Right atrium auricular region (tissue), 2 donors: ENCODE measurements around the gene PRDM11. TPM values are rescaled to one million over a fixed set of nuclear protein-coding genes. Genes with fewer than 3 reads are reported as not detected.
"Not testable (repeated sequence)": the region's sequence is repeated elsewhere in the genome, so short reads cannot be mapped to it uniquely, and the experiment has no call there.

Experiments
- DNase-seq: peaks from one replicate; pipeline ENCODE4 v3.0.0-alpha.2; 2019; ENCODE audit warnings: low spot score
- H3K27ac ChIP-seq, 2 donors: fragments of 200-600 bp; sonication (generic); 1 replicate in 1 of 2; 2 replicates in 1 of 2; pipeline ENCODE4 v1.5.1; 2016 to 2019
- H3K27me3 ChIP-seq, 2 donors: fragments of 200-600 bp; sonication (generic); one replicate each; pipeline versions ENCODE4 v1.5.1 to v1.6.0; 2017 to 2019
- H3K36me3 ChIP-seq: fragments of 200-600 bp; sonication (generic); one replicate; pipeline ENCODE4 v1.5.1; 2016
- H3K4me1 ChIP-seq, 2 donors: fragments of 200-600 bp; sonication (generic); one replicate each; pipeline versions ENCODE4 v1.5.1 to v1.6.0; 2017 to 2019
- H3K4me3 ChIP-seq, 2 donors: fragments of 200-600 bp; sonication (generic); 1 replicate in 1 of 2; 2 replicates in 1 of 2; pipeline ENCODE4 v1.5.1; 2017 to 2019; ENCODE audit warnings: mild to moderate bottlenecking in 1 of 2, moderate library complexity in 1 of 2
- H3K9me3 ChIP-seq, 2 donors: fragments of 200-600 bp; sonication (generic); one replicate each; pipeline ENCODE4 v1.5.1; 2019
- total RNA-seq, 2 donors: library from RNA; depleted of rRNA; stranded (reverse); fragments of >200 nt; gene quantifications; one replicate each; pipeline ENCODE4 v1.1.0, GENCODE V29; 2016
- TF ChIP-seq, protein P1 (sequence below), 2 donors: fragments of 200-600 bp; sonication (generic); IDR thresholded peaks; one replicate each; pipeline ENCODE4 v1.5.1; 2019; ENCODE audit warnings: antibody characterized with exemption in 2 of 2

Gene PRDM11
- total RNA-seq, 2 donors from 2014 or later, result 13.5 to 27.6 TPM

DNA sequence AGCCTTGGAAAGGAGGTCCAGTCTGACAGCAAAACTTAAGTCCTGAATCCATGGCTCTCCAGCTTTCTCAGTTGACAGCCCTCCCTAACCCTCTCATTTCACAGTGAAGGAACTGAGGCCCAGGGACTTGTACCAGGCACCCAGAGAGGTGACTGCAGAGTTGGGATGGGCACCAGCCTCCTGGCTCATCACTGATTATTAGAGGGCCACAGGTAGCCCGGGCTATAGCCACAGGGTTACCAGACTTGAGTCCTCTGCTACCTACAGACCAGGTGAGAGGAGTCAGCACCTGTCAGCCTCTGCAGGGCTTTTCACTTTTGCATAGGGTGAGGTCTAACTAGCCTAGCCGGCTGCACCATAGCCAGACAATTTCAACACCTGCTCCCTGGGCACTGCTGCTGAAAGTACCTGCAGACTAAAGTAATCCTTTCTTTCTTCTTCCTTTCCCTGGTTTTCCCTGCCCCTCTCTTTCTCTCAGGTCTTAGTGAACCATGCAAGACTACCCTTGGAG, 102.1 kb downstream of the PRDM11 start:
- no peaks in the 10 kb centered on the region for H3K36me3 ChIP-seq
- H3K27me3 ChIP-seq, result no peaks in the 10 kb centered on the region
- no peak for DNase-seq

DNA sequence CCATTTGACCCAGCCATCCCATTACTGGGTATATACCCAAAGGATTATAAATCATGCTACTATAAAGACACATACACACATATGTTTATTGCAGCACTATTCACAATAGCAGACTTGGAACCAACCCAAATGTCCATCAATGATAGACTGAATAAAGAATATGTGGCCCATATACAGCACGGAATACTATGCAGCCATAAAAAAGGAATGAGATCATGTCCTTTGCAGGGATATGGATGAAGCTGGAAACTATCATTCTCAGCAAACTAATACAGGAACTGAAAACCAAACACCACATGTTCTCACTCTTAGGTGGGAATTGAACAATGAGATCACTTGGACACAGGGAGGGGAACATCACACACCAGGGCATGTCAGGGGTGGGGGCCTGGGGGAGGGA, 102.9 kb downstream of the PRDM11 start:
- not testable (repeated sequence) for H3K27ac ChIP-seq, H3K9me3 ChIP-seq, DNase-seq, H3K4me3 ChIP-seq, H3K36me3 ChIP-seq, H3K27me3 ChIP-seq
- peaks cover 0 to 11% of the 10 kb centered on the region in 2 donors for H3K4me1 ChIP-seq

More for the DNA sequence above, 102.1 kb downstream of the PRDM11 start:
- H3K9me3 ChIP-seq, result no peaks in the 10 kb centered on the region
- TF ChIP-seq, protein P1, sequence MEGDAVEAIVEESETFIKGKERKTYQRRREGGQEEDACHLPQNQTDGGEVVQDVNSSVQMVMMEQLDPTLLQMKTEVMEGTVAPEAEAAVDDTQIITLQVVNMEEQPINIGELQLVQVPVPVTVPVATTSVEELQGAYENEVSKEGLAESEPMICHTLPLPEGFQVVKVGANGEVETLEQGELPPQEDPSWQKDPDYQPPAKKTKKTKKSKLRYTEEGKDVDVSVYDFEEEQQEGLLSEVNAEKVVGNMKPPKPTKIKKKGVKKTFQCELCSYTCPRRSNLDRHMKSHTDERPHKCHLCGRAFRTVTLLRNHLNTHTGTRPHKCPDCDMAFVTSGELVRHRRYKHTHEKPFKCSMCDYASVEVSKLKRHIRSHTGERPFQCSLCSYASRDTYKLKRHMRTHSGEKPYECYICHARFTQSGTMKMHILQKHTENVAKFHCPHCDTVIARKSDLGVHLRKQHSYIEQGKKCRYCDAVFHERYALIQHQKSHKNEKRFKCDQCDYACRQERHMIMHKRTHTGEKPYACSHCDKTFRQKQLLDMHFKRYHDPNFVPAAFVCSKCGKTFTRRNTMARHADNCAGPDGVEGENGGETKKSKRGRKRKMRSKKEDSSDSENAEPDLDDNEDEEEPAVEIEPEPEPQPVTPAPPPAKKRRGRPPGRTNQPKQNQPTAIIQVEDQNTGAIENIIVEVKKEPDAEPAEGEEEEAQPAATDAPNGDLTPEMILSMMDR (IDR thresholded peaks at IDR 0.05), result no peak
- no peak overlapping the region for H3K27ac ChIP-seq
- peaks cover 0 to 11% of the 10 kb centered on the region in 2 donors for H3K4me1 ChIP-seq
- no peak overlapping the region for H3K4me3 ChIP-seq

- no peak overlapping the region for H3K4me3 ChIP-seq
- H3K27me3 ChIP-seq, result no peaks in the 10 kb centered on the region
- H3K4me1 ChIP-seq, result peaks cover 0 to 10% of the 10 kb centered on the region in 2 donors
- H3K27ac ChIP-seq, result no peak overlapping the region
- no peak for DNase-seq
- H3K9me3 ChIP-seq, result no peaks in the 10 kb centered on the region
- no peaks in the 10 kb centered on the region for H3K36me3 ChIP-seq
- TF ChIP-seq, protein P1 (IDR thresholded peaks at IDR 0.05), result no peak
Measured at GRCh38 chr11:45250035-45250718, 103.7 kb downstream of the PRDM11 start.

GRCh38 chr11:45252134-45252856, 105.9 kb downstream of the PRDM11 start:
- H3K9me3 ChIP-seq, result no peaks in the 10 kb centered on the region
- TF ChIP-seq, protein P1 (IDR thresholded peaks at IDR 0.05), result peak; percentile 62 to 78
- peak overlapping the region; percentile 7 to 24 for H3K4me3 ChIP-seq
- no peaks in the 10 kb centered on the region for H3K27me3 ChIP-seq
- peak overlapping the region in 1 of 2 donors; percentile 58 for H3K27ac ChIP-seq
- no peak for DNase-seq
- H3K4me1 ChIP-seq, result no peaks in the 10 kb centered on the region
- H3K36me3 ChIP-seq, result no peaks in the 10 kb centered on the region

DNA sequence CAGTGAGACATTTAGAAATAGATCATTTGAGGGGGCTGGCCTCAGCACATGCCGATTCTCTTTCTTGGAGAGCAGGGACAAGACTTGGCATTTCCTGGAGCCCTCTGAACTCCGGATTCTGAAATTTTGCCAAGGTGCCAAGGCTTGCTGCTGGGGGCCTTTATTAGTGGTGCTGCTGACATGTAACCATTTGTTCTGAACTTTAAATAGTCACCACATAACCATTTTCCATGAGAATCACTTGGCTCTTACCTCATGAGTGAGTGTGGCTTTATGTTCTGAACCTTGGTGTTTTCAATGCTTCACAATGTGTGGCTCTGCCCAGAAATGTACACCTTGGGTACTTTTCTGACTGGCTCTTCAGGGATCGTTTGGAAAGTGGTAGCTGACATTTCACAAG, 106.4 kb downstream of the PRDM11 start:
- no peak for DNase-seq
- no peak overlapping the region for H3K27ac ChIP-seq
- no peaks in the 10 kb centered on the region for H3K4me1 ChIP-seq
- TF ChIP-seq, protein P1 (IDR thresholded peaks at IDR 0.05), result no peak
- no peak overlapping the region for H3K4me3 ChIP-seq
- H3K9me3 ChIP-seq, result no peaks in the 10 kb centered on the region
- H3K27me3 ChIP-seq, result no peaks in the 10 kb centered on the region
- H3K36me3 ChIP-seq, result no peaks in the 10 kb centered on the region

- no peak overlapping the region for H3K27ac ChIP-seq
- H3K9me3 ChIP-seq, result no peaks in the 10 kb centered on the region
- TF ChIP-seq, protein P1 (IDR thresholded peaks at IDR 0.05), result no peak
- DNase-seq, result no peak
- no peaks in the 10 kb centered on the region for H3K4me1 ChIP-seq
- no peaks in the 10 kb centered on the region for H3K36me3 ChIP-seq
- H3K27me3 ChIP-seq, result no peaks in the 10 kb centered on the region
- H3K4me3 ChIP-seq, result no peak overlapping the region
Measured at GRCh38 chr11:45253640-45254039, 107.2 kb downstream of the PRDM11 start.
